ENCODE results near the gene PLEKHM3. TPM values are rescaled to one million over a fixed set of nuclear protein-coding genes. Genes with fewer than 3 reads are reported as not detected.

Gene PLEKHM3
- total and polyA plus RNA-seq, 2 of the 13 experiments (the other 11 are each of a cell fraction or from before 2014, with no cell fraction given) = 4.5 to 4.7 TPM

DNA sequence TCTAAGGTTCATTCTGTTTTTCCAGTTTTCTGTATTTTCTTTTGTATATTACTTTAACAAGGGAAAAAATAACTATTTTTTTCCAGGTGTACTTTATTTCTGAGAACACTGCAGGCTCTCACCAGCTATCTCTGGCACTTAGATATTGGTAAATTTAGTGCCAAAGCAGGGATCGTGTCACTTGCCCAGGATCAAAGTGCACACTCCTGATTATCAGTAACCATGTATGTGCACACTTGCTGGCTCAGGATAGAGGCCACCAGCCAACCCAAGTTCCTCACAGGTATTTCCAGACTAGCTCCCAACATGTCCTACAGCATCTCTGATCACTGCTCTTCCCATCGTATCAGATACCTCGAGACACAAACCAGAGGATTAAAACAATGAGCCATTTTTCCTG lies 249.9 kb downstream of the PLEKHM3 start:
- peaks cover 73% of the 10 kb centered on the region for H3K4me1 ChIP-seq (ENCODE audit: insufficient read depth, low read length)
- CTCF ChIA-PET (ENCODE audit: low intra/inter-chr PET ratio, low total read pairs) = no interaction called here
- WGBS (ENCODE audit: low lambda C conversion rate) = 30% methylated on average over 3 of the region's 3 CpGs
- peak overlapping the region; percentile 10; the same call in 1 of the 2 replicates for H3K4me2 ChIP-seq (ENCODE audit: low read depth, low read length)
- H2AFZ ChIP-seq (ENCODE audit: low read length) = no peak overlapping the region
- intact Hi-C loops (cut with micrococcal nuclease; ENCODE audit: unreplicated experiment) (no loop called here), in situ Hi-C loops (cut with HindIII; ENCODE audit: extremely low pct_ligation_motif_present, low pct_unique_long_range_greater_than_20kb) (no loop called here)
- peak; percentile 79 for ATAC-seq
- no peak overlapping the region for H3K27ac ChIP-seq (ENCODE audit: extremely low read length, insufficient read depth, low read length)
- POLR2A ChIA-PET = interaction anchor here (0.9 to 3.6 kb wide), 13 partner anchors 8 to 259 kb away, joined by 3 to 30 read pairs (median 8); no protein-coding TSS in a partner anchor
- no peaks in the 10 kb centered on the region for H3K36me3 ChIP-seq (replicated peaks in 1 of 2; ENCODE audit: control insufficient read depth in 1 of 2, insufficient read depth in 2 of 2, low read length in 2 of 2)
- H3K9ac ChIP-seq (ENCODE audit: insufficient read depth, low read depth, low read length) = no peak overlapping the region
- BruUV-seq (replicated peaks) = no TSS peak
- no peaks in the 10 kb centered on the region for H3K79me2 ChIP-seq (ENCODE audit: insufficient read depth, low read length)
- no peak overlapping the region for H3K4me3 ChIP-seq (replicated peaks in 1 of 3; ENCODE audit: insufficient read depth in 1 of 3, low read depth in 2 of 3, low read length in 3 of 3)
- no peaks in the 10 kb centered on the region for H3K9me3 ChIP-seq (ENCODE audit: low read length)
- FAIRE-seq = no peak
- no peaks in the 10 kb centered on the region for H4K20me1 ChIP-seq (ENCODE audit: insufficient read depth, low read length)
- H3K27me3 ChIP-seq (ENCODE audit: control insufficient read depth in 1 of 2, insufficient read depth in 2 of 2, low read length in 2 of 2) = no peaks in the 10 kb centered on the region
- DNase-seq (ENCODE audit: low spot score) = peak; percentile 61
- no peak for TF ChIP-seq ZNF549 (CRISPR knock-in tag; IDR thresholded peaks at IDR 0.05)
- TF ChIP-seq ZSCAN31 (CRISPR knock-in tag; IDR thresholded peaks at IDR 0.05; ENCODE audit: low read depth) = no peak
- no peak for TF ChIP-seq ZNF382 (CRISPR knock-in tag; IDR thresholded peaks at IDR 0.05; ENCODE audit: borderline replicate concordance)
- TF ChIP-seq, protein P1, sequence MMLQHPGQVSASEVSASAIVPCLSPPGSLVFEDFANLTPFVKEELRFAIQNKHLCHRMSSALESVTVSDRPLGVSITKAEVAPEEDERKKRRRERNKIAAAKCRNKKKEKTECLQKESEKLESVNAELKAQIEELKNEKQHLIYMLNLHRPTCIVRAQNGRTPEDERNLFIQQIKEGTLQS (CRISPR knock-in tag; IDR thresholded peaks at IDR 0.05) = no peak
- TF ChIP-seq RBAK (CRISPR knock-in tag; IDR thresholded peaks at IDR 0.05) = no peak
- no peak for TF ChIP-seq ZNF614 (CRISPR knock-in tag; IDR thresholded peaks at IDR 0.05; ENCODE audit: borderline replicate concordance)
- no peak for TF ChIP-seq CREB1 (IDR thresholded peaks at IDR 0.05)
- no peak for TF ChIP-seq CREB1 (CRISPR knock-in tag; IDR thresholded peaks at IDR 0.05)
- TF ChIP-seq HNF4A (CRISPR knock-in tag; IDR thresholded peaks at IDR 0.05) = peak; percentile 73
- peak; percentile 65; the same call in 1 of the 2 replicates for TF ChIP-seq GATAD2A (CRISPR knock-in tag; IDR thresholded peaks at IDR 0.05)
- TF ChIP-seq, protein P2, sequence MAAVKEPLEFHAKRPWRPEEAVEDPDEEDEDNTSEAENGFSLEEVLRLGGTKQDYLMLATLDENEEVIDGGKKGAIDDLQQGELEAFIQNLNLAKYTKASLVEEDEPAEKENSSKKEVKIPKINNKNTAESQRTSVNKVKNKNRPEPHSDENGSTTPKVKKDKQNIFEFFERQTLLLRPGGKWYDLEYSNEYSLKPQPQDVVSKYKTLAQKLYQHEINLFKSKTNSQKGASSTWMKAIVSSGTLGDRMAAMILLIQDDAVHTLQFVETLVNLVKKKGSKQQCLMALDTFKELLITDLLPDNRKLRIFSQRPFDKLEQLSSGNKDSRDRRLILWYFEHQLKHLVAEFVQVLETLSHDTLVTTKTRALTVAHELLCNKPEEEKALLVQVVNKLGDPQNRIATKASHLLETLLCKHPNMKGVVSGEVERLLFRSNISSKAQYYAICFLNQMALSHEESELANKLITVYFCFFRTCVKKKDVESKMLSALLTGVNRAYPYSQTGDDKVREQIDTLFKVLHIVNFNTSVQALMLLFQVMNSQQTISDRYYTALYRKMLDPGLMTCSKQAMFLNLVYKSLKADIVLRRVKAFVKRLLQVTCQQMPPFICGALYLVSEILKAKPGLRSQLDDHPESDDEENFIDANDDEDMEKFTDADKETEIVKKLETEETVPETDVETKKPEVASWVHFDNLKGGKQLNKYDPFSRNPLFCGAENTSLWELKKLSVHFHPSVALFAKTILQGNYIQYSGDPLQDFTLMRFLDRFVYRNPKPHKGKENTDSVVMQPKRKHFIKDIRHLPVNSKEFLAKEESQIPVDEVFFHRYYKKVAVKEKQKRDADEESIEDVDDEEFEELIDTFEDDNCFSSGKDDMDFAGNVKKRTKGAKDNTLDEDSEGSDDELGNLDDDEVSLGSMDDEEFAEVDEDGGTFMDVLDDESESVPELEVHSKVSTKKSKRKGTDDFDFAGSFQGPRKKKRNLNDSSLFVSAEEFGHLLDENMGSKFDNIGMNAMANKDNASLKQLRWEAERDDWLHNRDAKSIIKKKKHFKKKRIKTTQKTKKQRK (IDR thresholded peaks at IDR 0.05; ENCODE audit: low read length) = no peak
- TF ChIP-seq MEIS1 (CRISPR knock-in tag; IDR thresholded peaks at IDR 0.05; ENCODE audit: borderline replicate concordance) = no peak
- TF ChIP-seq, protein P3, sequence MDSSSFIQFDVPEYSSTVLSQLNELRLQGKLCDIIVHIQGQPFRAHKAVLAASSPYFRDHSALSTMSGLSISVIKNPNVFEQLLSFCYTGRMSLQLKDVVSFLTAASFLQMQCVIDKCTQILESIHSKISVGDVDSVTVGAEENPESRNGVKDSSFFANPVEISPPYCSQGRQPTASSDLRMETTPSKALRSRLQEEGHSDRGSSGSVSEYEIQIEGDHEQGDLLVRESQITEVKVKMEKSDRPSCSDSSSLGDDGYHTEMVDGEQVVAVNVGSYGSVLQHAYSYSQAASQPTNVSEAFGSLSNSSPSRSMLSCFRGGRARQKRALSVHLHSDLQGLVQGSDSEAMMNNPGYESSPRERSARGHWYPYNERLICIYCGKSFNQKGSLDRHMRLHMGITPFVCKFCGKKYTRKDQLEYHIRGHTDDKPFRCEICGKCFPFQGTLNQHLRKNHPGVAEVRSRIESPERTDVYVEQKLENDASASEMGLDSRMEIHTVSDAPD (CRISPR knock-in tag; IDR thresholded peaks at IDR 0.05) = peak; percentile 32; the same call in 1 of the 2 replicates
- TF ChIP-seq FOXK1 (CRISPR knock-in tag; IDR thresholded peaks at IDR 0.05; ENCODE audit: borderline replicate concordance, low read depth) = no peak
- TF ChIP-seq, protein P4, sequence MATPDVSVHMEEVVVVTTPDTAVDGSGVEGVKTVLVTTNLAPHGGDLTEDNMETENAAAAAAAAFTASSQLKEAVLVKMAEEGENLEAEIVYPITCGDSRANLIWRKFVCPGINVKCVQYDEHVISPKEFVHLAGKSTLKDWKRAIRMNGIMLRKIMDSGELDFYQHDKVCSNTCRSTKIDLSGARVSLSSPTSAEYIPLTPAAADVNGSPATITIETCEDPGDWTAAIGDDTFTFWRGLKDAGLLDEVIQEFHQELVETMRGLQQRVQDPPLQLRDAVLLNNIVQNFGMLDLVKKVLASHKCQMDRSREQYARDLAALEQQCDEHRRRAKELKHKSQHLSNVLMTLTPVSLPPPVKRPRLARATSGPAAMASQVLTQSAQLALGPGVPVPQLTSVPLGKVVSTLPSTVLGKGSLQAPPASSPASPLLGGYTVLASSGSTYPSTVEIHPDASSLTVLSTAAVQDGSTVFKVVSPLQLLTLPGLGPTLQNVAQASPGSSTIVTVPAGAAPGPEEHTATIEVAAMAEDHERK (CRISPR knock-in tag; IDR thresholded peaks at IDR 0.05; ENCODE audit: low read depth) = no peak
- TF ChIP-seq KLF13 (CRISPR knock-in tag; IDR thresholded peaks at IDR 0.05) = no peak
- TF ChIP-seq, protein P5, sequence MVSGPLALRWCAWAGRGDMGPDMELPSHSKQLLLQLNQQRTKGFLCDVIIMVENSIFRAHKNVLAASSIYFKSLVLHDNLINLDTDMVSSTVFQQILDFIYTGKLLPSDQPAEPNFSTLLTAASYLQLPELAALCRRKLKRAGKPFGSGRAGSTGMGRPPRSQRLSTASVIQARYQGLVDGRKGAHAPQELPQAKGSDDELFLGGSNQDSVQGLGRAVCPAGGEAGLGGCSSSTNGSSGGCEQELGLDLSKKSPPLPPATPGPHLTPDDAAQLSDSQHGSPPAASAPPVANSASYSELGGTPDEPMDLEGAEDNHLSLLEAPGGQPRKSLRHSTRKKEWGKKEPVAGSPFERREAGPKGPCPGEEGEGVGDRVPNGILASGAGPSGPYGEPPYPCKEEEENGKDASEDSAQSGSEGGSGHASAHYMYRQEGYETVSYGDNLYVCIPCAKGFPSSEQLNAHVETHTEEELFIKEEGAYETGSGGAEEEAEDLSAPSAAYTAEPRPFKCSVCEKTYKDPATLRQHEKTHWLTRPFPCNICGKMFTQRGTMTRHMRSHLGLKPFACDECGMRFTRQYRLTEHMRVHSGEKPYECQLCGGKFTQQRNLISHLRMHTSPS (CRISPR knock-in tag; IDR thresholded peaks at IDR 0.05; ENCODE audit: low read depth) = peak; percentile 55
- TF ChIP-seq SIN3A (IDR thresholded peaks at IDR 0.05; ENCODE audit: borderline replicate concordance, low read depth, low read length) = no peak

Measured in HepG2 (cell line).